DMS114 treated with DMSO at 0.1 percent for 48 hours (cell line): Measurements from ENCODE around the gene SRCIN1.

ENCODE experiments used
- DNase-seq: peaks from one replicate; lab custom pipeline; 2025; ENCODE audit not compliant: unreplicated experiment; lab: John Stamatoyannopoulos, UW

The SRCIN1 gene

DNA sequence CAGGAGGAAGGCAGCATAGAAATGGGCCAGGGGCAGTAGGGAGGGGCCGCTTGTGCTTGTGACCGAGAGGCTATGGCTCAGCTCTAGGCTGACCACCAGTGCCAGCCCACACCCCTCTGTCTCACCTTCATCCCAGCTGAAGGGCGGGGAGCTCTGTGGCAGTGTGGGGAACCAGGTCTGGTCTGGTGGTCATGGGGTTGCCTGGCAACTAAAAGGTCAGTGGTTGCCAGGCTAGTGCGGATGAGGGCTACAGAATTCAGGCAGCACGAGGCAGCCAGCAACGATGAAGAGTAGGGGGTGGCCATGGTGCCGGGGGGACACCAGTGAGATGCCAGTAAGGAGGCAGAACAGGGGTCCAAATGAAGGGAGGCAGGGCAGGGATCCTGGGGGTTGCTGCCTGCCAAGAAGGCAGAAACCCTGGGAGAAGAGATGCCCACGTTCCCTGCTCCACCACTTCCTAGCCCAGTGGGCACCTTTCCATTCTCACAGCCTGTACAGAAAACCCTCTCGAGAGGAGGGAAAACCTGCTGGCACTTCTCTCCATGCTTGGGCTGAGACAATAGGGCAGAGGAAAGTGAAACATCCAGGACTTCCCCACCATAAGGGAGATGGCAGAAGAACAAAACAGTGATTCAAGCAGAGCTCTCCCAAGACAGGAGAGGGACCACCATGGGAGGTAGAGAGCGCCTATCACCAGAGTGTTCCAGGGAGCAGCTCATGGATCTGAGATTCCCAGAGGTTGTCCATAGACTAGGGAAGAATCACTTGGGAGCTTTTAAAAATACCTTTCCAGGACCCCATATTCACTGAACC, 39.7 kb downstream of the SRCIN1 start:
- DNase-seq = no peak

DNA sequence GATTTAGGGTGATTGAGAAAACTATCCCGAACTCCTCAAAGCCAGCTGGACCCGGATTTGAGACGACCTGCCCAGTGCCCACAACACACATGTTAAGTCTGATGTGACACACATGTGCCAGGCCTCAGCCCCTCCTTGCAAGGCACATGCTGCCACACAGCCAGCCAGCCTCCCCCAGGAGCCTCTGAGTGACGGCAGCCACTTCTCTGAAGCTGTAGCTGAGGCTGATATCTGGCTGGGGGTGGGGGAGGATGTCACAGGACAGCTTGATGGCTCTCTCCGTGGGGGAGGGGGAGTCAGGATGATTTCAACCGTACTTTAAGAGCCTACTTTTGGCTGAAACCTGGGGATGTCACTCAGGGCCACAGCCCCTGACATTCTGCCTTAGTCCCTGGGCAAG, 40.9 kb downstream of the SRCIN1 start:
- no peak for DNase-seq

DNA sequence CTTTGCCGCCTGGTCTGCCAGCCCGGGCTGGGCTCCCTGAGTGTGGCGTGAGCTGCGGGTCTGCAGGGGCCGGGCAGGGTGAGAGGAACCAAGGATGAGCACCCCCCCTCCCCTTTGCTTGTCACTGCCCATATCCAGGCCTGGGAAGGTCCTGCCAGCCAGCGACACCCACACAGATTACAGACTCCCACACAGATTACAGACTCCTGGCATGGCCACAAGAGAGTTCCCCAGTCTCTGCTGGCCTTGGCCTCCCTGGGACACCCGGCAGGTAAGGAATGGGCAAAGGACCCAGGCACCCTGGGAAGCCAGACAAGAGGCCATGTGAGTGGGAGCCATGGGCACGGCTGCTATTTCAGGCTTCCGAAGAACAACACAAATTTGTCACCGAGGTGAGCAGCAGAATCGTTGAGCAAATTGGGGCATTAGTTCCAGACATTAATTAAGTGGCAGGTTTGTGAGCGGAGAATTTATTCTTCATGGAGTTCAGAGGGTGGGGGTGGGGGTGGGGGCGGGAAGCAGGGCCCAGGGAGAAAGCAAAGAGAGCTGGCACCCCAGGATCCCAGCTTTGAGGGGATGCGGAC, 41.4 kb downstream of the SRCIN1 start:
- DNase-seq = no peak

DNA sequence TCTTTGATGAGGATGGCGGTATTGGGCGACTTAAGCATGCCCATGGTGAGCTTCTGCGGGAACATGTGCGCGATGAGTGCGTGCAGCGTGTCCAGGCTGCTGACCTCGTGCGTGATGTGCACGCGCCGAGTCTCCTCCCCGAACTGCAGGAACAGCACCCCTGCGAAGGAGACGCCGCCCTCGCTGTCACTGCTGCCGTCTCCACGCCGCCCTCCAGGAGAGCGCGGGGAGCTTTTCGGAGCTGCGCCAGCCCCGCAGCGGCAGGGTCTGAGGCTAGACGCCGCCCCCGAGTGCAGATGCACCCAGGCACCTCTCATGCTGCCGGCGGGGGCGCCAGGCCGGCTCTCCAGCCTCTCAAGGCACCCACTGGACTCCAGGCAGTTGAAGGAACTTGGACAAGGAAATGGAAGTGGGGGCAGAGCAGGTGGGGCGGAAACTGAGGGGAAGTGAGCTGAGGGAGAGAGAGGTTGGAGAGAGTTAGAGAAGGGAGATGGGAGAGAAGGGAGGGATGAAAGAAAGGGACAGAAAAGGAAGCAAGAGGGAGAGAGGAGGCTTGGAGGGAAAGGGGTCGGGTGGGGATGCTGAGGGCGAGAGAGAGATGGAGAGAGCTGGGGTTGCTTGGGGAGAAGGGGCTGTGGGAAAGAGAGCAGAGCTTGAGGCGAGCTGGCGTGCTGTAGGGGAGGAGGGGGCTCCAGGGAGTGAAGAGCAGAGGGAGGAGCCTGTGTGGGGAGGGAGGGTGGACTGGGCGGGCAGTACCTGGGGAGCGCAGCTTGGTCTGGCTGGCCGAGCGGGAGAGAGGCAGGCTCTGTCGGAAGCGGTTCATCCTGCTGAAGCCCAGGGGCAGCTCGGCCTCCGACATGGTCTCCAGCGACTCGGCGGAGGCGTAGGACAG, 42.1 kb downstream of the SRCIN1 start:
- DNase-seq = no peak

DNA sequence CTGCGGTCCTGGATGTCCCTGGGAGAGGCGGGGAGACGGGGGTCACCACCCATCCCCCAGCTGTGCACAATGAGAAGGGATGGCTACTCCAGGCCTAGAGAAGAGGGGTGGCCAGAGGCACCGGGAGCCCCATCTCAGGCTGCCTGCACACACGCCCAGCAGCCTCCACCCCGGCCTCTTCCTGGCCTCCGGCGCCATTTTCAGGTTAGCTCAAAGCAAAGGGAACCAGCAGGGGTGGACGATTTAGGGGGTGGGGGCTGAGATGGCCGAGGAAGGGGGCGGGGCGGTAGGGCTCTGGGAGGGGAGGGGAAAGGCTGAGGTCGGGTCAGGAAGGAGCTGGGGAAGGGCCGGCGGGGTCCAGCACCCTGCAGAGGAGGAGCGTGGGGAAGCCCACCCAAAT, 42.8 kb downstream of the SRCIN1 start:
- no peak for DNase-seq

DNA sequence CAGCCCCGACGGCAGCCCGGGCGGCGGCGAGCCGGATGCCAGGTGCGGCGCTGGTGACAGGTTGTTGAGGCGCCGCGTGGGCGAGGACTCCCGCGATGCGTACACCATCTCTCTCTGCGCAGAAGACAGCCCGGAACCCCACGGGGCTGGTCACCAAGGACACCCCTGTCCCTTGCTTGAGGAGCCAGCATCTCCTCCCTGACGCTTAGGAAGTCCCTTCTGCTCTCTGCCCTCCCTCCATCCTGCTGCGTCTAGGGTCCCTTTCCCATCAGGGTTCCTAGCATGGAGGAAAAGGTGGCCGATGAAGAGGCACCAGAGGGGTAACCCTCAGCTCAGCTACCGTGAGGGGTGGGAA, 43.6 kb downstream of the SRCIN1 start:
- no peak for DNase-seq

DNA sequence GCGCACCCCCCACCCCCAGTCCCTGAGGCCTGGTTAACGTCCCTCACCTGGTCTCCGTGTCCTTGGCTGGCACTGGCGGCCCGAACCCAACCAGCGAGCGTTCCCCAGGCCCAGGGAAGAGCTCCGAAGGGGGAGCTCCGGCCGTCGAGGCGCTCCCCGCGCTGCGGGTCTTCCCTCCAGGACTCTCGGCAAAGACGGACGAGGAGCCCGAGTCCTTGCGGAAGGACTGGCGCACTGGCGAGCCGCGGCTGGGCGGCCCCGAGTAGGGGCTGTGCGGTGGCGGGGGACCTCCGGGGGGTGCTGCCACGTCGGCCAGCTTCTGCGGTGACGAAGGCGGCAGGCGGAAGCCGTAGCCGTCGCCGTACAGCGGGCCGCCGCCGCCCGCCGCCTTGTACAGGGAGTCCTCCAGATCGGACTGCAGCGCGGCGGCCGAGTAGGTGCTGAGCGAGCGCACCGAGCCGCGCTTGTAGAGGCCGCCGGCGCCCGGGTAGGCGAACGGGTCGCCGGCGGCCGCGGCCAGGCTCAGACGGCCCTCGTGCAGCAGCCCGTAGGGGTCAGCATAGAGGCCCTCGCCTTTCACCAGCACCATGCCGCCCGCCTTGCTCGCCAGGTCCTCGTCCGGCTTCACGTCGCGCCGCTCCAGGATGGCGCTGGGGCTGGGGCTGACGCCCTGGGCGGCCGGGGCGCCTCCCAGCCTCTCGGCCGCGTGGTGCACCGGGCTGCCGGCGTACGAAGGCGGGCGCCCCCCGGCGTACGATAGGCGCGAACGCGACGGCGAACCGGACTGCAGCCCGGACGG, 44.1 kb downstream of the SRCIN1 start:
- no peak for DNase-seq

DNA sequence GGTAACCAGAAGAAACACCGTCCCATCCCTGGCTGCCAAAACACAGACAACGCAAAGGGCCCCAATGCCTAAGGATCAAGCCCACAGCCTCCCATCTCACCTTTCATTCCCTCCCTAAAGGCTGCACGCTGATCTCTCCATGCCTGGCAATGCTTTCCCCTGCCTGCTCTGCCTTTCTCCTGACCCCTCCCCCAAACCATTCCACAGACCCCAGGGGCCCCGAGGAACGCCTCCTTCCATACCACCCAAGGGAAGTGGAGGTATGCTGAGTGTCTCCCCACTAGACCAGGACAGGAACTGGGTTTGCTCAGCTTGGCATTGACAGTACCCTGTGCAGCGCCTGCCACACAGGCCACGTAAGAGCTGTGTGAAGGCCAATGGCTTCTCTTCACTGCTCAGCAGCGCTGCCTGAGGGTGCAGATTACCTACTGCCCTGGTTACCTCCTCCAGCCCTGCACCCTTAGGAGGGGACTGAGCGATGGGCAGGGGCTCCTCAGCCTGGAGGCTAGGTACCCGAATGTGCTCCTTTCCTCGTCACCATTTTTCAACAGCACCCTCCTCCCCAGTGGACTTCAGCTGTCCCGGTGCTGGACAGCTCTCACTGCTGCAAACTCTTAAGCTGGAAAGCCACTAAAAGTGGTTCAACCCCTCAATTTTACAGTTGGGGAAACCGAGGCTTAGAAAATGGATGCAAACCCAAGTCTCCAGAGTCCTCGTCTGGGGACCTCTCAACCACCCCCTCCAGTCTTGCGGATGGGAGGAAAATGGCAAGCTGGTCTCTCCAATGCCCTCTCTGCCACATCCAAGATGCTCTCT, 45.0 kb downstream of the SRCIN1 start:
- no peak for DNase-seq

DNA sequence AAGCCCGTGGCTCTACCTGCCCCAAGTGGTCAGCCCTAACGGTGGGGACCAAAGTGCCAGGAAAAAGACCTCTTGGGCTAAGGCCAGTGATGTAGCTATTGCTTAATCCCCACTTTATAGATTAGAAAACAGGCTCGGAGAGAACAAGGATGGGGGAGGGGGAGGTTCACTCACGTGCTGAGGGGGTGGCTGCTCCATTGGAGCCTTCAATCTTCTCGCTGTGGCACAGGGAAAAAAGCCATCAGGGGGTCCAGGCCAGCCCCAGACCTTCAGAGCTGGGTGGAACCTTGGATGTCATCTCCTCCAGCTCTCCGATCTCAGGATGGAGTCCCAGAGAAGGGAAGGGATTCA, 45.9 kb downstream of the SRCIN1 start:
- DNase-seq = no peak

DNA sequence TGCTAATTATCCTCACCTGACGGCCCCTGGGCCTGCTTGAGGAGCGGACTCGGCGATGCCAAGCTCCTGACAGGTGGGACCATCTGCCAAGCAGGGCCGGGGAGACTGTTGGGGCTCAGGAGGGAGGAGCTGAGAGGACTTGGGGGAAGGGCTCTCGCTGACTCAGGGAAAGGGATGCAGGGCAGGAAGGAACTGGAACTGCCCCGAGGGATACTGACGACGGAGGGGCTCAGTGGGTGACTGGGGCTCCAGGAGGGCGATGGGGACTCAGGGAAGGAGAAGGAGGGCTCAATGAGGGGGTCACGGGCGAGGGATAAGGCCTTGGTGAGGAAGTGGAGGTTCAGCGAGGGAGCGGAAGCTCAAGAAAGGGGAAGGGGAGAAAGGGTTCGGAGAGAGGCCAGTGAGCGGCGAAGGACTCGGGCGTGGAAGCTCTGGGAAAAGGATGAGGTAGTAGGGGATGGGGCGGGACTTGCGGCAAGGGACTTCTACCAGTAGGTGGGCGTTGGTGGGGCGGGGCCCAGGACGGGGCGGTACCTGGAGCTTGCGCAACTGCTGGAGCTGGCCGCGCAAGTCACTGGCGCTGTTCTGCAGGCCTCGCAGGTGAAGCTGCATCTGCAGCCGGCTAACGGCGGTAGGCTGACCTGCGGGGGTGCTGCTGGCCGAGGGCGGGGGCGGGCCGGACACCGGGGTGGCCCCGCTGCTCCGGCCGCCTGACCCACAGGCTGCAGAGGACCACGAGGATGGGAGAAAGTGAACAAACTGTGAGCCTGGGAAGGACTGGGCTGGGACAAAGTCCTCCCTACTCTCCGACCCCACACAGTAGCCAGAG, 46.5 kb downstream of the SRCIN1 start:
- no peak for DNase-seq

DNA sequence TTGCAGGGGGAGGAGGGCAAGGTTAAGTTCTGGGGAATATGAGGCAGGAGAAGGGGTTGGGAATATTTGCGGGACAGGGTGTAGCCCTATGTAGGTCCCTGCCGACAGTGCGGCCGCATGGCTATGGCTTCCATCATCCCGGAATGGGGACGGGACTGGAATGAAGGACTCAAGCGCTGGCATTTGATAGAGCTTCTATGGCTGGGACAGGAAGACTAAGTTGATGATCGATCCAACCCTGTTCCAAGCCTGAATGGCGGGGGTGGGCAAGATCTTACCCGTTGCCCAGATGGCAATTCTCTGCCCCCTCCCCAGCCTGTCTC, 47.1 kb downstream of the SRCIN1 start:
- DNase-seq = no peak

DNA sequence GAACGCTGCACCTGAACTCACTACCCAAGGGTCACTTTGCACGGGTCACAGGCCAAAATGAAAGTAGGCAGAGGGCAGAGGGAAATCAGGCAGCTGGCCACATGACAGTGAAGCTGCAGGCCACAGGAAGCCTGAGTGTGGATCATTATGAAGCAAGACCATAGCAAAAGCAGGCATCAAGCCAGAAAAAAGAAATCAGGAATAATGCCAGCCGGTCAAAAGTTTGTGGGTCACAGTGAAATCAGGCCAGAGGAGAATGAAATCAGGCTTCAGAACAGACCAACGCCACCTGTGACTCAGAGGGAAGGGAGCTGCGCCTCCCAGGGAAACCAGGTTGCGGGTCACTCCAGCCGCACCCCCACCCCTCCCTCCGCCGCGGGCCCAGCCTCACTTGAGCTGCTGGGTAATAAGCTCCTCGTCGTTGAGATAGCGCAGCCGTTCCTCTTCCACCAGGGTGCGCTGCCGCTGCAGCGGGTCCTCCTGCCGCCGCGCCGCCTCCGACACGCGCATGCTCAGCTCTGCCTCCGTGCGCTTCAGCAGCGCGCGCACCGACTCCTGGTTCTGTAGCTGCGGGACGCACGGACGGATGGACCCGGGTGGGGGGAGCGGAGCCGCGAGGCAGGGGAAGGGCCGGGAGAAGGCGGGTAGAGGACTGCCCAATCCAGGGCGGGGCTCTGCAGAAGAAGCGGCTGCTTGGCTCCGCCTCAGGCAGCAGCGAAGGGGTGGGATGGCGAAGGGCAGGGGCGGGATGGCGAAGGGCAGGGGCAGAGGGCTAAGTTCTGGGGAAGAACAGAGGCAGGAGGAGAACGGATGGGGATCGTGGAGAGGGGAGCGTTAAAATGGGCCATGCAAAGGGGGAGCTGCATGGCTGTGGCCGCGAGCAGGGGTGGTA, 47.7 kb downstream of the SRCIN1 start:
- peak; percentile 85 for DNase-seq

DNA sequence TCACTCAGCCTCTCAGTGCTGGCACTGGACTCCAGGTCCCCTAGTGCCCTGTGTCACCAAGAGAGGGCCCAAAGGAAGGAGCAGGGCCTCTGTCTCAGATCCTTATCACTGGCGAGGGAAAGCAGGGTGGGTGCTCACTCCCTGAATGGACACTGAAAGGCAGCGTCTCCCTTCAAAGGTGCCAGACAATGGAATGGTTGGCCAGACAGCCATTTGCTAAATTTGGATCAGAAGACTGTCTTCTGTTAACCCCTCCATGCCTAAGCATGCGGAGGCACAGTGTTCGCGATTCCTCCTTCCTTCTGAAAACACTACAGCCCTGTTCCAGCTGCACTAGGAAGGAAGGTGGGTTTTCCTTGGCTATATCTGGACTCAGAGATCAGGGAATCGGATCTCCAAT, 48.4 kb downstream of the SRCIN1 start:
- DNase-seq = no peak

DNA sequence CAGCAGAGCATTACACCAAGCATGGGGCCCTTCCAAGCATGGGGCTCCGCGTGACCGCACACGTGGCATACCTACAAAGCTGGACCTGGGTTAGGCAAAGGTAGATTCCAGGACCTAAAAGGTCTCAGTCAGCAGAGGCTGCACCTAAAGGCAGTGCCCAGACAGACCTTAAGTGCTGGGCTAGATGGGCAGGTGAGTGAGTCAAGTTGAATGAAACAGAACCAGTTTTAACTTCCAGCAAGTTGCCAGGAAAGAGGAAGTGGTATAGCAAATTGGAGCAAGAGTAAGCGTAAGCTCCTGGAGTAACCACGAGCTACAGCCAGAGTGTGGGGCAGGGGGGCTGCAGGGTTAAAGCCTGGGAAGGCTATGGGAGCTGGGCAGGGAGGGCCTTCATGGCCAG, 49.5 kb downstream of the SRCIN1 start:
- DNase-seq = no peak

DNA sequence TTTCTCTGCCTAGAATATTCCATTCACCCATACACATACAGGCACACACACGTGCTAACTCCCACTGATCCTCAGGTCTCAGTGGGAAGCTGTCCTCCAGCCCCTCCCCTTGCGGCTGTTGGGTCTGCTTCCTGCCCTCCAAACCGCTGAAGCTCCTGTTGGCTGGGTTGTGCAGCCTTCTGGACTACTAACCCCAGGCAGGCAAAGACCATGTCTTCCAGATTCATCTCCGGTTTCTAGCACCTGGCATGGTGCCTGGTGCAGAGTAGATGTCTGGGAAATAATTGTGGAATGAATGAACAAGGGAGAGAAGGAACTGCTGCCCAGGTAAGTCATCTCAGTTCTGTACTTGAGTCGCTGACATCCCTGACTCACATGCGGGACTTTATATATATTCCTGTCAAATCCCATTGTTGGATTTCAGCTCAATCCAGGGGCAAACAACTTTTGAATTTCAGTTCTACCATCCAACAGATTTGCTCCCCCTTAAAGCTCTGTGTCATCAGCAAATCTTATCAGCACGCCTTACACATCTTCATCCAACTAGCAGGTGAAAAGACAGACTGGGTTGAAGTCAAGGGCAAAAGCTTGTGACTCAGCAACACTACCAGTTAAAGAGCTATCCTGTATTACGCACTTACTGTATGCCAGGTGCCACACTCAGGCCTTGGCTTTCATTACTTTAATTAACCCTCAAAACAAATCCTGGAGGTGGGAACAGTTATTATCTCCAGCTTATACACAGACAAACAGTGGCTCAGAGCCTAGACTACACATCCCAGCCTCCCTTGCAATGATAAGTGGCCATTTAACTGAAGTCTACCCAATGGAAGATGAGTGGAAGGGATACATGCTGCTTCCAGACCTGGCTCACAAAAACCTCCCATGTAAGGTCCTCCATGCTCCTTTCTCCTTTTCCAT, 51.1 kb downstream of the SRCIN1 start:
- DNase-seq = no peak

DNA sequence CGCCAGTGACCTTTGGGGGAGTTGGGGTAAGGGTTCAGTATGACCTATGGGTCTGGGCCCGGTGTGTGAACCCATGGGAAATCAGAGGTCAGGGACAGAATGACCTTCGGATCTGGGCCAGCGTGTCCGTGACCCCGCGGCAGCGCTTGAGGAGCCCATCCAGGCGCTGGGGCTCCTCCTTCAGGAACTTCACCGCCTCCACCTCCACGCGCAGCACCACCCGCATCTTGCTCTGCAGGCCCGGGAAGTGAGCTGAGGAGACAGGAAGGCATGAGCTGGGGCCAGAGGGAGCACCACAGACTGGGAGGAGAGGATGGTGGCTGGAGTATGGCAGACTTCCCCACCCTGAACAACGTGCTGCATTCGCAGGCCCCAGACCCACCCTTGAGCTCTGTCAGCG, 53.4 kb downstream of the SRCIN1 start:
- no peak for DNase-seq

DNA sequence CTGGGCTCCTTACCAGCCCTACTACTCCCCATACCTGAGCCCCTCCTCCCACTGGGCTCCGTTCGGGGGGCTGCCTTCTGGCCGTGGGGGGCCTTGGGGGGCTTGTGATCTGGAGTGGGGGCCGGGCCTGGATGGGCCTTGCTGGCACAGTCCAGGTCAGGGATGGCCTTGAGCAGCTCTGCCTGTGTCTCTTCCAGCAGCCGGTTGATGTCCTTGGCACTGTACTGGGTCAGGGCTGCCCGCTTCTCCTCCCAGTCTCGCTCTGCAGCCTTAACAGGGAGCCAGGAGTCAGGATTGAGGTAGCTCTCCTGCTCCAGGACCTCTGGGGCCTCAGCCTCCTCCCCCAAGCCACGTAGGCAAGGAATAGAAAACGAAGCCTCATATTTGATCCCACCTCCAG, 54.6 kb downstream of the SRCIN1 start:
- no peak for DNase-seq

DNA sequence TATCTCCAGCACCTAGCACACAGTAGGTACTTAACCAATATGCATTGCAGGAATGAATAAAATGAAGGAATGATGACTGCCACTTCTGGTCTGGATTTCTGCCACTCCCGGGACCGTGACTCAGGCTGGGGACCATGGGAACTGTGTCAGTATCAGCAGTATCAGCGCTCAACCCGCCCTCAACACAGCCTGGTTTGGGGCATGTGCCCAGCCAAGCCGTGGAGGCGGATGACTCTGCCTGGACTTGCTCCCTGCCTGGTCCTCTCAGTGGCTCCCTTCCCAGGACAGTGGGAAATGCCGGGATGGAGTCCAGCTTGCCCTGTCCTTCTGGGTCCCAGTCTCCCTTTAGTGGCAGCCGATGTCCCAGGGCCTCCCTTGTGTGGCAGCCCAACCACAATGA, 55.1 kb downstream of the SRCIN1 start:
- DNase-seq = no peak
